Stimulated activated CD8-positive, alpha-beta memory T cell treated with anti-CD3 and anti-CD28 coated beads, Interleukin-4, amount 100 ng/mL, for 48 hours (primary cell): ENCODE measurements around the gene PODXL2.

Source experiments
- DNase-seq: peaks from one replicate; pipeline ENCODE4 v3.0.0-alpha.2; 2020

PODXL2 gene

DNA sequence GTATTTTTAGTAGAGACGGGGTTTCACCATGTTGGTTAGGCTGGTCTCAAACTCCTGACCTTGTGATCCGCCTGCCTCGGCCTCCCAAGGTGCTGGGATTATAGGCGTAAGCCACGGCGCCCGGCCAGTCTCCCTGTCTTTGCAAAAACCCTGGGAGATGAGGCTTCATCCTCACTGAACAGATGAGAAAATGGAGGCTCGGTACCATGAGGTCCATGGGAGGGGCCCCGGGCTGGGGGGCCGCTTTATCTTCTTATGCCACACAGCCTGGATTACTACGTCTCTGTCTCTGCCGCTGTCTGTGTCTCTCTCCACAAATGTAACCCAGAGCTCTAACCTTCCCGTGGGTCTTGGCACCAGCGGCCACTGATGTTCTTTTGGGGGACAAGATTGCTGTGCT lies 82.9 kb downstream of the PODXL2 start:
- no peak for DNase-seq

DNA sequence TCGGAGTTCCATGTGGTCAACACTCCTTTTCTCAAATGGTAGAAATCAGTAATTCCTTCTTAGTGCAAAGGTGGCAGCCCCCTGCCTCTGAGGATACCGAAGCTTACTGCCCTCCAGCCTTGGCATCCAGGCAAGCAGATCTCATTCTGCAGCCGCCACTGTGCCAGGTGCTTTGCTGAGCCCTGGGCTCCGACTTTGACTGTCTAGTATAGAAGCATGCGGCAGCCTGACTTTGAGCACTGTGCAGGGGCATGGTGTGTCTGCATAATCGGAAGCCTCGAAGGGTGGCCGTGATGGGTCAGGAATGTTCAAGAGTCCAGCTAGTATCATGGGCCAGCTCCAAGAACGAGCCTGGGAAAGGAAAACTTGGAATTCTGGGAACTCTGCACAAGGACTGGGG lies 83.5 kb downstream of the PODXL2 start:
- DNase-seq, result no peak

DNA sequence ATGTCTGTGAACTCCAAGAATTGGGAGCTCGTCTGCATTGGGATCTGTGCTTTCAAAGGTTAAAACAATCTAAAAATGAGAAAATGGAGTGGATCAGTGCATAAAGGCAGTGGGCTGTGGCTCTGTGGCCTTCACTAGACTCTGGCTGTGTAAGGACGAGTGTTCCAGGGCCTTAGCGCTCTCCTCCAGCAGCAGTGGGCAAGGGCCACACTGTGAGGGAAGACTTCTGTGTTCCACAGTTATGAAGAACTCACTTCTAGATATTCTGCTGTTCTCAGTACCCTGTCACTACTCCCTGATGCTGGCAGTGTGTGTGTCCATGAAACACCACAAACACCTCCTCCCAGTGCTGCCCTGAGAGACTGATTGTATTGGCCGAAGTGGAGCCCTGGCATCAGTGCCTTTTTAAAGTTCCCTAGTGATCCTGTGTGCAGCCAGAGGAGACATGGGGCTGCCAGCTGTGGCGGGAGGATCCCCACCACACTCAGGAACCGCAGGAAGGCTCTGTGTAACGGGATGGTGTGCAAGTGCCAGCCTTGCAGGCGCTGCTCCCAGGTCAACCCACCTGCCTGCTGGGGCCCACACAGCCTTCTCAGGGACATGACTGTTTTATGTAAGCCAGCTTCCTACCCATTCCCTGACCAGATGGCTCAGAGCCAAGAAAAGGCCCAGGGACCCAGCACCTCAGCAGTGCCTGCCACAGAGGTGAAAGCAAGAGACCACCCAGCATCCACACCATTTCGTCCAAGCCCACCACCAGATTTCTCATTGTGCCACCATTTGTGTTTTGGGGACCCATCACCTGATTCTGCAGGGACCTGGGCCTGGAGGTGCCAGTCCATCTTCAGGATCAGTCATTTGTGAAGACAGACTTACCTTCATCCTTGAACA lies 84.1 kb downstream of the PODXL2 start:
- no peak for DNase-seq

DNA sequence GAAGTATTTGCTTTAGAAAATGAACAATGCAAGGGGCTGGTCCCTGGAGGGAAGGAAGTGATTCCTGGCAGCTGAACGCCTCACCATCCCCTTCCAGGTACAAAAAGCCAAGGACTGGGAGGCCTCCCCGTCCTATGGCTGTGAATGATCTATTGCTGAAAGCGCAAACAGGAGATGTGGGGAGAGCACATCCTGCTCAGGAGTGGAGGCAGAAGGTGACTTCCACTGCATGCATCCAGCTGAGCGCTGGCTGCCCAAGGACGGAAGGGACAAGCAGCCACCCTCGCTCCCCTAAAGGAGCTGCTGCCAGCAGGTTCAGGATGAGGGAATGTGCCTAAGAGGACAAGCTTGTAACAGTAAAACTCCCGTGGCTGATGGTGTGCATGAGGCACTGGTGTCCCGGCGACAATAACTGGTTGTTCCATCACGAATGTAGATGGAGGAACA lies 85.2 kb downstream of the PODXL2 start:
- no peak for DNase-seq

DNA sequence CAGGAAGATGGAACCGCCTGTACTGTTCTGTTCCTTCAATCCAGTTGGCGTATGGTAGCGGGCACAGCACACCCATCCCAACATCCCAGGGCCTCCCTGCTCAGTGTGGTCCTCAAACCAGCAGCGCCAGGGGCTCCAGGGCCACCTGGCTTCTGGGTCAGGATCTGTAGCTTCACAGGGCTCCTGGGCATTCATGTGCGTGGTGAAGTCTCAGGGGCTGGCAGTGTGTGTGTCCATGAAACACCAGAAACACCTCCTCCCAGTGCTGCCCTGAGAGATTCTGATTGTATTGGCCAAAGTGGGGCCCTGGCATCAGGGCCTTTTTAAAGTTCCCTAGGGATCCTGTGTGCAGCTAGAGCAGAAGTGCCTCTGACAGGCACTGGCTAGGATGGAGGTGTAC lies 85.9 kb downstream of the PODXL2 start:
- no peak for DNase-seq

DNA sequence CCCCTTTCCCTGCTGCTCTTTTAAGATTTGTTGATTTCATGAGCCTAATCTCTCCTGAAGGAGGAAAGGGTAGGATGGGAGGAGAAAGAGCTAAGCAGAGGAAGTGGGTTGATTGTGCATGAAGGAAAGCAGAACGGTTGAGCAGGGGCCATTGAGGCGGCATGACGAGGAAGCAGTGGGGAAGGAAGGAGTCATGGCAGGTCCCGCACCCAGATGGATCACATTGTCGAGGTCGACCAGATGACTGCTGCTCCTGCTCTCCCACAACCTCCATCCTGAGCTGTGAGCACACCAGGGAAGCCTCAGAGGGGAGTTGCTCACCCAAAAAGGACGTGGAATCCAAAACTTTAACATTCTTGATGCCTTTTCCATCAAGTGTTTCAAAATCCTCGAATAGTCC lies 86.5 kb downstream of the PODXL2 start:
- no peak for DNase-seq

DNA sequence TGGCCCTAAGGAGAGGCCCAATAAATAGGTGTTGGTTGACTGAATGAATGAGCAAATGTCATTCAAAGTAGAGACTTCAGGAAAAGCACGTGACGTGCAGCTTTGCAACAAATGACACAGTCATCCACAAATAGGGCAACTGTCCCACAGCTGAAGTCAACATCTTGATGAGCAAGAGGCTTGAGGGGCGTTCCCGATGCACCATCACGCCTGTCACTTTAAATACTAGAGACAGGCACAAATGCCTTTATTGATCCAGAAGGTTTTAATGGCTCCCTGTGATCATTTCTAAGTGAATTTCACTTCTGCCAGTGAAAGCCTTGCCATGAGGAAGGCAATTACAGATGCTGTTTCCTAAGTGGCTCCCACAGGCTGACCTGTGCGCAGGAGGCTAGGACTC lies 87.4 kb downstream of the PODXL2 start:
- DNase-seq, result no peak

DNA sequence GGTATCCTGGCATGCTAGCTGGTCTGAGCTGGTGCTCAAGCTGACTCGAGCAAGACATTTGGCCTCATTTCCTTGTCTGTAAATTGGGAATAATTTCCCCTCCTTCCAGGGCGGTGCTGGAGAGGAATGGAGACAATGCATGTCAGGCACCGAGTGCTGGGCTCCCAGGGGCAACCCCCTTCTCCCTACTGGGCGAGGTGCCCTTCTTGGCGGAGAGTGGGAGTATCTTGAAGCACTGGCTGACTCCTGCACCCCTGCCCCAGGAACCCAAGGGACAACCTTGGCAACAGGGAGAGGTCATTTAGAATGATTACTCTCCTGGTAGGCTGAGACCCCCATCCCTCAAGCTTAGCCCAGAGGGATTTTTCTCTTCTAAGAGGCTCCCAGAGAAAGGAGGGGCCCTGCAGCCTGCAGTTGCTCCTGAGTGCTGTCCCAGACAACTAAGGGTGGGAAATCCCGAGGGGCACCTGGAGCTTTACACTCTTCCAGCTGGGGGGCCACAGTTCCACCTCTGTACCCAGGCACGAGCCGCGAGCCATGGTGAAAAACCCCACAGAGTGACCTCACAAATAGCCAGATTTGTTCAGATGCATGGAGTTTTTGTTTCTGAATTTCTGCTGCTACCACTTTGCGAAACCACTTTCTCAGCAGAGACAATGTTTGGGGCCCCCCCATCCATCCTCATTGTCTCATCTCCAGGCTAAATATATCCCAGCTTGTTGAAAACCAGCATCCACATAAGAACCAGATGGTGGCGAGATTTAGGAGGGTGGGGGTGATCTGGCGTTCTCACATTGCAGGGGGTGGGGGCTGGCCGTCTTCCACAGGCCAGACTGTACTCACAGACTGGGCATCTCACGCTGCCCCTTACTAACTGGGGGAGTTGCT lies 88.6 kb downstream of the PODXL2 start:
- no peak for DNase-seq

DNA sequence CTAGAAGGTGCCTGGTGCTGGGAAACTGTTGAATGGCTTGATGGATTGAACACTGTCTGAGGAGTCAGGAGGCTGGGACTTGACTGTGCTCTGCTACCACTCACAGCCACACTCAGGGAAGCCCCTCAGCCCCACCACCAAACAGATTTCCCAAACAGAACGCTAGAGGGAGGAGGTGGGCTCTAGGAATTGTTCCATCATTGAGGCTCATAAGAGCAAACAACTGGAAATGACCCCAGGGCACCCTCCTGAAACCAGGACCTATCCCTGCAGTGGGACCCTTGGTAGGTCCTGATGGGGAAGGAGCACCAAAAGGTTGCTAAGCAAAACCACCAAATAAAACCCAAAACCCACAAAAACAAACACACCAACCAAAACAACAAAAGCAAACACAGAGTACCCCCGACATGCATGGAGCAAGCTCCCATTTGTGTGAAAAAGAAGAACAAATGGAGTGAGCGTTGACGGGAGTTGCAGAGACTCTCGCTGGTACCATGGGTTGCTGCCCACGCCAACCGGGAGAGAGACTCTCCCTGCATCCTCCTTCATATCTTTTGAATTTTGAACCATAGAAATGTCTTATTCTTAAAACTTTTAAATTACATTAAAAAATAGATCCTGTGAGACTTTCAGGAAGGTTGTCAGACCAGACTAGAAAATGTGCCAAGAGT lies 89.4 kb downstream of the PODXL2 start:
- no peak for DNase-seq

DNA sequence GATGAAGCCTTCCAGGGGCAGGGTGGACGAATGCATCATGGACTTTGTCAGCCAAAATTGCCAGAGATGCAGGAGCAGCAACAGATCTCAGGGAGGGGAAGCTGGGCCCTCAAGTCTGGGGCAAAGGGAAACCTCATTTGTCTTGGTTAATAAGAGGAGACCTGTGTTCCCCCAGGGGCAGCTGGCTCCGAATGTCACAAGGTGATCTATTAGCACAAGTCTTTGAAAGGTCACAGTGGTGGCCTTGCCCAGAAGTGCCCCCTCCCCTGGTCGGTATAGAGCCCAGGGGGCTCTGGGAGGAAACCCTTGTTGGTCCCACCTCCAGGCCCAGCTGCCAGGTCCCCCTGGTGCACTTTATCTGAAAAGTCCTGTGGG lies 89.9 kb downstream of the PODXL2 start:
- DNase-seq, result no peak

DNA sequence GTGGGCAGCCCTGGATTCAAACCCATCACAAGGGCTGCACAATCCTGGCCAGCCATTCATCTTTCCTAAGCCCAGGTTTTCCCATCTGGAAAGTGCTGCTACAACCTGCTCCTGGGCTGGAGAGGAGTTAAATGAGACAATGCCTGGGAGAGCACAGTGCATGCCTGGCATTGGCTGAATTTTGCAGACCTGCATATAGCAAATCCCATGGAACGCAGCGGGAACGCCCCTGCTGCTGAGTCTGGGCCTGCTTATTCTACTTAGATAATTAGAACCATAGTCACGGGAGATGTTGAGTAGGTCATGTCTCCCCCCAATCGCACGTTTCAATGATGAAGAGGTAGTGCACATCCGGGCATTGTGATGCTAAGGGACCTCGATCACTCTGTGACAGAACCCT lies 90.4 kb downstream of the PODXL2 start:
- no peak for DNase-seq

DNA sequence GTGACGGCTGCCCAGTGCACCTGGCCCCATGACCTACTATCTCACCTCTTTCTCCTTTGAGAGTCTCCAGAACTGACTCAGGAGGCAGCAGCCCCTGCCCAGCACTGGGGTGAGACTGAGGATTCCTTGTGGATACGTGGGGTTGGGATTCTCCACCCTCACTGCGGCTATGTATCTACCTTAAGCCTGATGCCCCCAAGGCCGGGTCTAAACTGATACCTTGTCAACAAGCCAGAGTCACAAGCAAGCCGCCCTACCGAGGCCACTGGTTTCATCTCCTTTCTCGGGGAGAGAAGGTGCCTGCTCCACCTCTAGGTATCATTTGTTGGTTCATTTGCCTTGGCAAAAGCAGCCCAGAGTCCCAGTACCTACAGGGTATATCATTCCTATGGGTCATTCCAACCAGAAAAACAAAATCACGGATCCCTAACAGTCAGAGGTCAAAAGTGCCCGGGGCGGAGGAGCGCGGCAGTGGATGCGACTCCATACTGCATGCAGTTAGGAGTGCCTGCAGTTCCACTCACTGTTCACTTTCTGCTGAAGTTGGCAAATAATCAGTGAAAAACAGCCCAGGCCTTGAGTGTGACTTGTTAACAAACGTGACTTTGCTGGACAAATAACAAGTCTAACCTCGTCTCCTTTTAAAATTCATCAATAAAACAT lies 91.3 kb downstream of the PODXL2 start:
- DNase-seq, result no peak

DNA sequence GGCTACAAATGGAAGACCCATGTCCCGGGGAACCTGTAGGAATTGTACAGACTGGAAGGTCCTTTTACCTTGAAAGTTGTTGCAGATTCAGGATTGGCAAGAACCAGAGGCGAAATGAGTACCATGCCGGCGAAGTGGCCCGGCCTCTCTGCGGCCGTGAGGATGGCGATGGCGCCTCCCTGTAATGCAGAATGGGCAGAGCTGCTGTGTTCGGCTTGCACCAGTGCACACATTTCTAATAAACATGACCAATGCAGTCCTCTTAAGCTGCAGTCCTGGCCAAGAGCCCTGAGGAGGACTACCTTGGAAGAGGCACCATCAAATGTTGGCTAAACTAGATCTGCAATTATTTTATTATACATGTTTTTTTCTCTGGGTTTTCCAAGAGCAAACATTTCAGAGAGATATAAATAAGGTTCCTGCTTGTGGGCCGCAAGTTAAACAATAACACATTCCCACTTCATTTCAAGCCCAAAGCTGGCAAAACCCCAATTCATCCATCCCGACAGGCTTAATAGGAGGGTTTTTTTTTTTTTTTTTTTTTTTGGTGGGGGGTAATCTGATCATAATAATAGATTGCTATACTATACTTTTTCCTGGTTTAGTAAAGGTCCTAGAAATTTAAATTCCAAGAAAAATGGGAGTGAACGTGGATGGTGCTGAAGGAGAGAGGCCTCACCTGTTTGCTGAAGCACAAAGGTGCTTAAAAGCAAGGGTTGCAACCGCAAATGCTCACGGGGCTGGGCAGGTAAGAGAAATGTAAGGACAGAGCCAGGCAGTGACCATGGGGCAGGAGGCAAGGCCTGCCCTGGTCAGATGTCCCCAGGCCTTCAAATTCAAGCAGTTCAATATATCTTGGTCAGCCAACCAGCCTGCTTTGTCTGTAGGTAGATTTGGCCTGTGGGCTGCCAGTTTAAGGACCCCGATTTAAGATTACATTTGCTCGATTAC lies 92.3 kb downstream of the PODXL2 start:
- no peak for DNase-seq

DNA sequence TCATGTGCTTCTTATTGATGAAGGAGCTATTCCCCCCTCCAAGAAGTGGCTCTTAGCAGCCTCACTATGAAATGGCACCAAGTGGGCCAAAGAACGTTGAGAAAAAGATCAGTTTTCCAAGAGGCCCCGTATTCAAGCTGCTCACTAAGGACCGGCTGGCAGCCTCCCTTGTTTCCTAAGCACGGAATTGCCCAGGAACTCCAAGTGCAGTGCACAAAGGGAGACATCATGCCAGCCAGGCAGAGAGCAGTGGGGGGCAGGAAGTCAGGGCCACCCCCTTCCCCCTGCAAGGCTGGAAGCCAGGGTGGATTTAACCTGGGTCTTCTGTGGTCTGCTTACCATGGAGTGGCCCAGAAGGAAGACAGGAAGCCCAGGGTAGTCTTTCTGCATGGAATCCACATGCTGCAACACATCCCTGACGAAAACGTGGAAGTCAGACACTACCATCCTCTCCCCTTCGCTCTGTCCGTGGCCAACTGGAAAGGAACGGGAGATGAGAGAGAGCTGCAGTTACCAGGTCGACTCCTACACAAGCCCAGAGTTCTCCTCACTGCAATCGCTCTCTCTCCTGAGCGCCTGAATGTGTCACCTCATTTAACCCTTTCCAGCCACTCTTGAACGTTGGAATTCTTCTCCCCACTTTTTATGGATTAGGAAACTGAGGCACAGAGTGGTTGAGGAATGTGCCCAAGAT lies 93.3 kb downstream of the PODXL2 start:
- DNase-seq, result no peak
